Right forelimb (tissue), 1 donor: ENCODE measurements around the gene ABCA4.
"Not testable (repeated sequence)": the region's sequence is repeated elsewhere in the genome, so short reads cannot be mapped to it uniquely, and the experiment has no call there.

Experiments
- DNase-seq: peaks from one replicate; pipeline ENCODE4 v3.0.0-alpha.2; 2018

The ABCA4 gene

DNA sequence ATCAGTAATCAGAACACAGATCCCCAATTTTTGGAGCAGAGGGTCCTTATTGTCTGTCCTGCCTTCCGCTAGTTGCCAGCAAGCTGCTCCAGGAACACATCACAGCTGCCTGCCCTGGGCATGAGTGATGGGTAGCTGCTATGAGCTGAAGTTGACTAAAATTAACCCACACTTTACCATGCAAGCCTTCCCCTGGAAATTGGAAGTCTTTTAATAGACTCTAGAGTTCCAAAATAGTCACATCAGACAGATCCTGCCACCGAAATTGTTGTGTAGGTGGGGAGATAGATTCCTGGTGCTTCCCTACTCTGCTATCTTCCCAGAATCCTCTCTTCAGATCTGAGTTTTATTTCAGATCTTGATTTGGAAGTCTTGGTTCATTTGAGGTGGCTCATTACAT lies 148.6 kb downstream of the ABCA4 start:
- no peak for DNase-seq

- DNase-seq = no peak
Observed at GRCh38 chr1:93969887-93970286, 151.1 kb downstream of the ABCA4 start.

DNA sequence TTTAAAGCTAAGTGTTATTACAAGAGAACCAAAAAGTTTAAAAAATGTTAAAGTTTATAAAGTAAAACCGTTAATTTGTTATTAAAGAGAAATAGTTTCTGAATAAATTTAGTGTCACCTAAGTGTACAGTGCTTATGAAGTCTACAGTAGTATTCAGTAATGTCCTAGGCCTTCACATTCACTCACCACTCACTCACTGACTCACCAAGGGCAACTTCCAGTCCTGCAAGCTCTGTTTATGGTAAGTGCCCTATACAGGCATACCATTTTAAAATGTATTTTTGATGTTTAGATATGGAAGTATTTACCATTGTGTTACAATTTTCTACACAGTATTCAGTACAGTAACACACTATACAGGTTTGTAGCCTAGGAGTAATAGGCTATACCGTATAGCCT lies 151.6 kb downstream of the ABCA4 start:
- no peak for DNase-seq

- no peak for DNase-seq
Observed at GRCh38 chr1:93967306-93967705, 153.6 kb downstream of the ABCA4 start.

- DNase-seq = no peak
Observed at GRCh38 chr1:93965888-93966287, 155.1 kb downstream of the ABCA4 start.

- DNase-seq = no peak
Observed at GRCh38 chr1:93965256-93965655, 155.7 kb downstream of the ABCA4 start.

GRCh38 chr1:93964777-93965200 lies 156.2 kb downstream of the ABCA4 start:
- no peak for DNase-seq

GRCh38 chr1:93964096-93964776 lies 156.7 kb downstream of the ABCA4 start:
- no peak for DNase-seq

DNA sequence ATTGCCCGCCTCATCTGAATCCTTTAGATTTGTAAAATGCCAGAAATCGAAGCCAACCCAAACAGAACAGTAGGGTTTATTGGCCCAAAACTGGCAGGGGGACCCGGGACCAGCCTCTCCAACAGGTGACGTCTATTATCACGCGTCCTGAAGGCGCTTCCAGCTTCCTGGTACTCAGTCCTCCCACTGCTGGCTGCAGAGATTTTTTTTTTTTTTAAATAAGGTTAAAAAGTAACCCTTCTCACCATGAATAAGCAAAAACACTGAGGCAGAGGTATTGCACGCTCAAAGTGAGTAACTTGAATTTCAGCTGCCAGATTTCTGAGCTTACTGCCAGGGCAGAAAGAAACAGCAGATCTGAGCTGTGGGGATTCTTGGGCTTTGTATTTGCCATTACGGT lies 157.4 kb downstream of the ABCA4 start:
- no peak for DNase-seq

DNA sequence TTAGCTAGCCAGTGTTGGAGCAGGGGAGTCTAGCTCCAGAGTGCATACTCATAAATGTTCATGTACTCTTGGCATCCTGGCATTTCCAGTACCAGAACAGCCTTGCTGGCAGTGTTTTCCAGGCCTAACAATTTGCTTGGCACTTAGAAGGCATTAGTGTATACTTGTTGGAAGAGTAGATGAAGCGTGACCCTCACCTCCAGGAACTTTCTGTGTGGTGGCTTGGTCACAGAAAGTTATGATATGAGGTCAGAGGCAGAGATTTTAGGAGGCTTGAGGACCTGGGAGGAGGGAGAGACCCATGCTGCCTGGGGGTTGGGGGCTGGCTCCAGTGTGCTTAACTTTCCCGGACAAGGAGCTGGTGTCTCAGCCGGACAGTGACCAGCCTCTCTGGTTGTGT lies 159.0 kb downstream of the ABCA4 start:
- DNase-seq = no peak

- DNase-seq = no peak
Observed at GRCh38 chr1:93961443-93961842, 159.5 kb downstream of the ABCA4 start.

DNA sequence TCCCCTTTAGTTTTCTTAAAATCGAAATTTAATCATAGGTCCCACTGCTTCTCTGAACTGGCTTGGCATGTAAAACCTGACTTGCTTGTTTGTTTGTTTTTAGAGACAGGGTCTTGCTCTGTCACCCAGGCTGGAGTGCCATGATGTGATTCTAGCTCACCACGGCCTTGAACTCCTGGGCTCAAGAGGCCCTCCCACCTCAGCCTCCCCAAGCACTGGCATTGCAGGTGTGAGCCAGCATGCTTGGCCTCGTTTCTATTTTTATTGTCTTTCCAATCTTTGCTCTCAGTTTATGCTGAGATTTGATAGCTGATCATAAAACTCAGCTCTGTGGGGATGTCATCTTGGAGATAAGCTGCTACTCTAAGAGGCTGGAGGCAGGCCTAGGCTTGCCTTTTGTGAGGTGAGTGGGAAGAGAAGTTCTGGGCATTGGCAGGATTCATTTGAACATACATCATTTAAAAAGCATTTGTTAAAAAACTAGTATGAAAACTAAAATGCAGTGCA lies 160.3 kb downstream of the ABCA4 start:
- no peak for DNase-seq

DNA sequence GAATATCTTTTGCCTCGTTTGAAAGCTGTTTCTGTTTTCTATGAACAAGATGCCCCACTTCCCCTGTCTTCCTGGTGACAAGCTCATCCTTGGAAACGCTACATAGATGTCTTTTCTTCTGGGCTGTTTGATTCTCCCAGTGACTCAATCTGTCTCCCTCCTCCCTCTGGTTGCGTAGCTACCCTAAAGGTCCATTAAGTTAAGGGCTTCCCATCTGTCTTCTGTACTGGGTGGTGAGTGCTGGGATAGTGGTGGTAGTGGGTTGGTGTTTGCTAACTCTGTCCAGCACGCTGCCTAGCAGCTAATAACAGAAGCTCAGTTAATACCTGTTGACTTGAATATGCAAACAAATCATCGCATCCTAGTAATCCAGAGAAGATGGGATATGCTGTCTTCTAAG lies 161.5 kb downstream of the ABCA4 start:
- DNase-seq = no peak

DNA sequence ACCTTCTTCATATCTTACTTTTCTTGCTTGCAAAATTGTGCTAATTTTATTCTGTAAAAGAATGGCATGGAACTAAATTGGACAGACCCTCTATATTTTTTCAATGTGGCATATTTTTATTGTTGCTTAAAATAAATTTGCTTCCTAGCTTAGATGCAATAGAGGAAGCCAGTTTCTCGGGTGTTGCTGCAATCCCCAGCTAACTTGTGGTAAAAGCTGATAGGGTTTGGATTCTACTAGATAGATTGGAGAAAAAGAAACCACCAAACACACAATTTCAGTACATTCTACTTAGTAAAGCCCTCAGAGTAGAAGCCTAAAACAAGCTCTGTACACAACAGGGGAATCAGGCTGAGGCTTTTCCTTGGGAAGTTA lies 162.2 kb downstream of the ABCA4 start:
- DNase-seq = no peak

DNA sequence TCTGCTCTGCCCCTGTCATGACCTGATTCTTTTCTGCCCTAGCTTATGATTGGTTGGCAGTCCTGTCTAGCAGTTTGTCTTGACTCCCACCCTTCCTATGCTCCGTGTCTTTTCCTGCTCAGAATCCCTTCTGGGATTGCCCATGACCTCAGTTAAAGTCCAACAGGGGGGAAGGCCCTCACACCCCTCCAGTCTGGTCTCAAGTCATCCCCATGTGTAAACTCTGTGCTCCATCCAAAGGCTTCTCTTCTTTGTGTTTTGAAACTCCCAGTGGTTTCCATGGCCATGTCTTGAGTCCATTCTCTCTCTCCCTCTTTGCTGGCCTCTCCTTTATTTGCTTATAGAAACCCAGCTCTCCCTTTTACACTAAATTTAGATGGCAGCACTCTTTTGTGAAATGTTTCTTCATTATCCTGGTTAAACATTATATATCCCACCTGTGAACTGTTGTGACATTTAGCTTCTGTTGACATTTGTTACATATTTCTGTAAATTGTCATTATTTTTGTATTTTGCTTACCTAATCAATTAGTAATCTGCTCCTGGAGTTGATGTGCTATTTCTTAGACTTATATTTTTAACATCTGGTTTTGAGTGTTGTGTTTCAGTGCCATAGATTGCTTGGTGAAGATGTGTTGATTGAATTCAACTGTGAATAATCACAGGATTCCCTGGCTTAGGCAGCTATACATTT lies 162.8 kb downstream of the ABCA4 start:
- DNase-seq = no peak

DNA sequence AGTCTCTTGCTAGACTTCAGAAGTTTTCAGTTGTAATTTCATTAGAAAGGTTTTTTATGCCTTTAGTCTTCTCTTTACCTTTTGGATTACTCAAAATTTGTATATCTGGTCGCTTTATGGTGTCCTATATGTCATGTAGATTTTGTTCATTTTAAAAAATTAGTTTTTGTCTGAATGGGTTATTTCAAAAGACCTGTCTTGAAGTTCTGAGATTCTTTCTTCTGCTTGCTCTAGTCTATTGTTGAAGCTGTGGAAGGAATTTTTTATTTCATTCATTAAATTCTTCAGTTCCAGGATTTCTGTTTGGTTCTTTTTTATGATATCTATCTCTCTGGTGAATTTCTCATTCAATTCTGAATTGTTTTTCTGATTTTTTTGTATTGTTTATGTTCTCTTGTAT lies 165.2 kb downstream of the ABCA4 start:
- DNase-seq = no peak

GRCh38 chr1:93947002-93947686 lies 173.8 kb downstream of the ABCA4 start:
- DNase-seq = not testable (repeated sequence)
